ENCODE results near the gene SH2D3C.
"Not testable (repeated sequence)": the region's sequence is repeated elsewhere in the genome, so short reads cannot be mapped to it uniquely, and the experiment has no call there.

Gene SH2D3C

DNA sequence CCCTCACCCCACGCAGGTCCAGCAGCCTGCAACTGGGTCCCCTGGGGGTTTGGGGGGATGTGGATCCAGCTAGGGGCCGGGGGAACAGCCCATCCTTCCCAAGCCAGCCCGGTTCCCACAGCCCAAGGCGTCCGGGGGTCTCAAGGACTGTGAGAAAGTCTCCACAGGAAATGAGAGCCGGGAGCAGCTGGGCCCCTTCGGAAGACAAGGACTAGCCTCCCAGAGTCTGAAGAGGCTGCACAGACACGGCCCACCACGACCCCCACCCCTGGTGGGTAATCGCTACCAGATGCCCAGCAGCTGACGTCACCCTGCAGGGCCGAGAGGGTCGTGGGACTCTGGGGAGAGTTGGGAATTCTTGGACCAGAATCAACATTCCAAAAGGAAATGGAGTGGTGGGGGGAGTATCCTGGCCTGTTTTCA lies 10.5 kb downstream of the SH2D3C start:
- DNase-seq (ENCODE audit: low spot score) = peak; percentile 63

DNA sequence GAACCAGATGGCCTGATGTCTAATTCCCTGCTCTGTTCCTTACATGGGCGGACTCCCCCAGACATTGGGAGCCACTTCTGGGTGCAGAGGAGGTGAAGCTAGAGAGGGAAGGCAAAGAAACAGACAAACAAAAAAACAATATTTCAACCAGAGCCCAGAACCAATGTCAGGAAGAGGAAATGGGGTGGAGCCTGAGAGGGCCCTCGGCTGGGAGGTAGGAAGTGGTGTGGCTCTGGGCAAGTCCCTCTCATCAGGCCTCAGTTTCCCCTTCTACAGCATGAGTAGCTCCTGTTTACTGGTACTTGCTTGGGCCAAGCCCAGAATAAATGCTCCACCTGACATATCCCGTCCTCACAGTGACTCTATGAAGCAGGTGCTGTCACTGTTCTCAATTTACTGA lies 11.1 kb downstream of the SH2D3C start:
- DNase-seq (ENCODE audit: low spot score) = no peak

DNA sequence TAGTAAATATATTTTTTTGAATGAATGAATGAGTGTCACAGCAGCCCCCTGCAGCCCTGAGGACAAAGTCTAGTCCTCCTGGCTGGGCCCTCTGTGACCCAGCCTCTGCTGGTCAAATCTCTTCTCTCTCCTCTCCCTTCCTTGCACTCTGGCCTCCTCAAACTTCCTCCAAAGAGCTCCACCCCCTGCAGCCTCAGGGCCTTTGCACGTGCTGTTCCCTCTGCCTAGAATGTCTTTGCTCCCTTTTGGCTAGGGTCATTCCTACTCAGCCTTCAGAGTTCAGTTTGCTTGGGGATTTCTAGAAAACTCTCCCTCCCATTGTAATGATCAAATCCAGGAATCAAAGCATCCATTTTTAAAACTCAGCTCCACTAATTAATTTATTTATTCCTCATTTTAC lies 13.0 kb downstream of the SH2D3C start:
- DNase-seq (ENCODE audit: low spot score) = no peak

DNA sequence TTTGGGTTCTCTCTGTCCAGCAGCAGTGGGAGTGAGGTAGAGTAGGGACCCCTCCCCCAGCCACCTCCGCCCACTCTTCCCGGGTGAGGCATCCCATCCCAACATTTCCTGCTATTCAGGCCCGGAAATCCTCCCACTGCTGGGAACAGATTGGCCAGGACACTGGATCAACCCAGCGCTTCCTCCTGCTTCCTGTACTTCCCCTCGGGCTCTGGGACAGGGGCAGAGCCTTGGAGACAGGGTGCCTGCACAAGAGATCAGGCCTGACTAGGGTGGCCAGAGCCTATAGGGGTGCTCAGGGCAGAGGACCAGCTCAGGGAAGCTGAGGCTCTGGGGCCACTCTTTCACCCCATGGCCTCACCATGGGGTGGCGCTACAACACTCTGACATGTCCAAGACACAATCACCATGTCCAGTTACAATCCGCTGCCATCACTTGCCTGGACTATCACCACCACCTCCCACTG lies 14.5 kb downstream of the SH2D3C start:
- DNase-seq (ENCODE audit: low spot score) = no peak

DNA sequence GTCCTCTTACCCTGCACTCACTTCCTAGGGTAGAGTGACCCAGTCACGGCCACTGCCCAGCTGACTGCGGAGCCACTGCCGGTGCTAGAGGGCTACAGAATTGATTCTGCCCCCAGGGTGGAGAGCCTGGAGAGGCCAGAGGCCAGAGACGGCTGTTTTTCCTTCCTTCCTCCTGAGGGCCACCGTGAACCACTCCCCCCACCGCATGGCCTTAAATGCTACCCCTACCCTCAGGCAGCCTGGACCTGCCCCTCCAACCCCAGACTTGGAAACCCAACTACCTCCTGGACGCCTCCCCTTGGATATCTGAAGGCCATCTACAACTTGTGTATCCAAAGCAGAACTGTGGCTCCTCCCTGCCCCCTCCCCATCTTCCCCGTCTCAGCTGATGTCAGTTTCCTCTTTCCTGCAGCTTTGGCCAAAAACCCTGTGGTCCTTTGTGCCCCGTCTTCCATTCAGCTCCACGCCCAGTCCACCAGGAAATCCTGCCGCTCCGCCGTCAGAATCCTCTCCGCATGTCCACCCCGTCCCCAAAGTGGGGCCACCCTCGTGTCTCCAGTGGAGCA lies 16.3 kb downstream of the SH2D3C start:
- no peak for DNase-seq (ENCODE audit: low spot score)

DNA sequence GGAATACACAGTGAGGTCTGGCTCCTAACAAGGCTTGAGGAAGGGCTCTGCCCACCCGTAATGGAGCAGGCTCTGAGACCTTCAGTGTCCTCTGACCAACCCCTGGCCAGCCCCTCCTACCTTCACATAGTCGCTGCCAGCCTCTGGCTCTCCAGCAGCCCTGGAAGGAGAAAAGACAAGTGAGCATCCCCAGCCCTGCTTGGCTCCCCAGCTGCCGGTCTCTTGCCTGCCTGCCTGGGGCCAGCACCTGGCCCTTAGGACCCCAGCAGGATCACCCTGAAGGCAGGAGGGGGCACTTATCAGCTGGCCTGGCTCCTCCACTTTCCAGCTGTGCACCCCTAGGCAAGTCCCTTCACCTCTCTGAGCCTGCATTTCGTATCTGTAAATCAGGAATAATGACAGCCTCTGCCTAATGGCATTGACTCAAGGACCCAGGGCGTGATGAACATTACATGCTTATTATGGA lies 16.9 kb downstream of the SH2D3C start:
- peak; percentile 70 for DNase-seq (ENCODE audit: low spot score)

DNA sequence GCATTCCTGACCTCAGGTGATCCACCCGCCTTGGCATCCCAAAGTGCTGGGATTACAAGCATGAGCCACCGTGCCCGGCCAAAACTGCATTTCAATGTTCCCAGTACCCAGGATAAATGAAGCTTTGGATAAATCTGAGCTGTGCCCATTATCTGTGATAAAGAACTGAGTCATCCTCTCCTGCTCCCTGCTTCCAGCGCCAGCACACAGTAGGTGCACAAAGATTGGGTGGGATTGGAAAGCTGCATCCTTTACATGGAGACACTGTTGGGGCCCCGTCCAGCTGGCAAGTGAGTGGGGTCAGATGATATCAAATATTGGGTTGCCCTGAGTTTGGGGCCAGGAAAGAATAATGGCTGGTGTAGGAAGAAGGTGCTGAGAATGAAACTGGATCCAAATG lies 17.4 kb downstream of the SH2D3C start:
- DNase-seq (ENCODE audit: low spot score) = no peak

DNA sequence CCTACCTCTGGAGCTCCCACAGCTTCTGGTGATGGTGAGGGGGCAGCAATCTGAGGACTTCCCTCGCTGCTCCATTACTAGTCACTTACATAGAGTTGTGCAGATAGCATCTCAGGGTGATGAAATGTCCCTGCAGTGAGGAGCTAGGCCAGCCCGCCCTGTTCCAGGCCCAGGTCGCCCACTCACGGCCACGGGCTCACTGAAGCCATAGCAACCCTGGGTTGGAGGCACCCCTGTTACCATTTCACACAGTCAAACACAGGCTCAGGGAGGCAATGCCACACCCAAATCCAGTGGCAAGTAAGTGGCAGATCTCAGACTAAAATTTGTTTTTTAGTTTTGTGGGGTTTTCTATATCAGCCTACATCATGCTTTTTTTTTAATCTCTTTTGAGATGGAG lies 19.6 kb downstream of the SH2D3C start:
- no peak for DNase-seq (ENCODE audit: low spot score)

DNA sequence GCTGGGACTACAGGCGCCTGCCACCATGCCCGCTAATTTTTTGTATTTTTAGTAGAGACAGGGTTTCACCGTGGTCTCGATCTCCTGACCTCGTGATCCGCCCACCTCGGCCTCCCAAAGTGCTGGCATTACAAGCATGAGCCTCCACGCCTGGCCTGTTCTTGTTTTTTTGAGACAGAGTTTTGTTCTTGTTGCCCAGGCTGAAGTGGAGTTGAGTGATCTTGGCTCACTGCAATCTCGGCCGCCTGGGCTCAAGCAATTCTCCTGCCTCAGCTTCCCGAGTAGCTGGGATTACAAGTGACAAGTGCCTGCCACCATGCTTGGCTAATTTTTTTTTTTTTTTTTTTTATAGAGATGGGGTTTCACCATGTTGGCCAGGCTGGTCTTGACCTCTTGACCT lies 21.7 kb downstream of the SH2D3C start:
- DNase-seq (ENCODE audit: low spot score) = not testable (repeated sequence)

DNA sequence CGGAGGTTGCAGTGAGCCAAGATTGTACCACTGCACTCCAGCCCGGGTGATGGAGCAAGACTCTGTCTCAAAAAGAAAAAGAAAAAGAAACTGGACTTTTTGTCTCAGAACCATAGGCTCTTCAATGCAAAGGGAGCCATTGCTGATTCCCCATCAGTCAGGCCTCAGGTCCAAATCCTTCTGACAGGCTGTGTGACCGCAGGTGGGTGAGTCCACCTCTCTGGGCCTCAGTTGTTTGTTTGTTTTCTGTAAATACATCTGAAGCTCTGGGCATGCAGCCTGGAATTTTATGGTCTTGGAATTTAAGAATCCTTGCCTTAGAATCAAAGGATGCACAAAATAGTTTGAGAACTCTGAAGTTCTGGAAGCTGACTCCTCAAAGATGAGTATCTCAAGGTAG lies 22.2 kb downstream of the SH2D3C start:
- no peak for DNase-seq (ENCODE audit: low spot score)

DNA sequence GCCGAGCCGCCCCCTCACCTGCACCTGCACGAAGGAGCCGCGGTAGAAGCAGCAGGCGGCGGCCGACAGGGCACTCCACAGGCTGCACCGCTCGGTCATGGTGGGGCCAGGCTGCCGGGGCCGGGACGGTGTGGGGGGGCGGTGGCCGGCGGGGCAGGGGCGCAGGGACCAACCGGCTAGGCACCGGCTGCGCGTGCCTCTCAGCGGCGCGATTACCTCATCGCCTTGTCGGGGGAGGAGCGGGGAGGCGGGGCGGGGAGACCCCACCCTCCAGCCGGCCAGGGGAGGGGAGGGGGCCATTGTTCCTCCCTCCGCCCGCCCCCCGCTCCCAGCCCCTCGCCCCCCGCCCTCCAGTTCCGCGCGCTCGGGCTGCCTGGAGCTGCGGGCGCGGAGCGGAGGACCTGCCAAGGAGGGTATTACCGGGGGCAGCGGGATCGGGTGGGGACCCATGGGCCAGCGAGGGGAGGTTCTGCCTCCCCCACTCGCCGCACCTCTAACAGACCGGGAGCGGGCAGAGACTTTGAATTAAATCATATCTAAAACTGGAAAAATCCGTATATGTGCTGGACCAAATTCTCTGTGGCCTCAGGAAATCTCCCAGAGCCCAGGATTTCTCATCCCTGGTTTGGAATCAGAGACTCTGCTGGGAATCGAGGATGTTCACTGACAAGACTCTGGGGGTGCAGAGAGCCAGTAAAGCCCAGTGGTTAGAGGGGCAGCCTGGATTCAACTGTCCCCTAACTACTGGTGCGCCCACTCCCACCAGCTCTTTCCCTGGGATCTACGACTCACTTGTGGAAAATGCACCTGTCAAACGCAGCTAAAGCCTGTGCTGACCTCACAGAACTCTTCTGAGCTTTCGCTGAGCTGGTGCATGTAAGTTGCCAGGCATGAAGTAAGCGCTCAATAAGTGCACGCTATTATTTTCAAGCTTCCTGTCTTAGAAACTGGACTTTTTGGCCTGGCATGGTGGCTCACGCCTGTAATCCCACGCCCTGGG lies 23.1 kb downstream of the SH2D3C start:
- DNase-seq (ENCODE audit: low spot score) = peak; percentile 68

DNA sequence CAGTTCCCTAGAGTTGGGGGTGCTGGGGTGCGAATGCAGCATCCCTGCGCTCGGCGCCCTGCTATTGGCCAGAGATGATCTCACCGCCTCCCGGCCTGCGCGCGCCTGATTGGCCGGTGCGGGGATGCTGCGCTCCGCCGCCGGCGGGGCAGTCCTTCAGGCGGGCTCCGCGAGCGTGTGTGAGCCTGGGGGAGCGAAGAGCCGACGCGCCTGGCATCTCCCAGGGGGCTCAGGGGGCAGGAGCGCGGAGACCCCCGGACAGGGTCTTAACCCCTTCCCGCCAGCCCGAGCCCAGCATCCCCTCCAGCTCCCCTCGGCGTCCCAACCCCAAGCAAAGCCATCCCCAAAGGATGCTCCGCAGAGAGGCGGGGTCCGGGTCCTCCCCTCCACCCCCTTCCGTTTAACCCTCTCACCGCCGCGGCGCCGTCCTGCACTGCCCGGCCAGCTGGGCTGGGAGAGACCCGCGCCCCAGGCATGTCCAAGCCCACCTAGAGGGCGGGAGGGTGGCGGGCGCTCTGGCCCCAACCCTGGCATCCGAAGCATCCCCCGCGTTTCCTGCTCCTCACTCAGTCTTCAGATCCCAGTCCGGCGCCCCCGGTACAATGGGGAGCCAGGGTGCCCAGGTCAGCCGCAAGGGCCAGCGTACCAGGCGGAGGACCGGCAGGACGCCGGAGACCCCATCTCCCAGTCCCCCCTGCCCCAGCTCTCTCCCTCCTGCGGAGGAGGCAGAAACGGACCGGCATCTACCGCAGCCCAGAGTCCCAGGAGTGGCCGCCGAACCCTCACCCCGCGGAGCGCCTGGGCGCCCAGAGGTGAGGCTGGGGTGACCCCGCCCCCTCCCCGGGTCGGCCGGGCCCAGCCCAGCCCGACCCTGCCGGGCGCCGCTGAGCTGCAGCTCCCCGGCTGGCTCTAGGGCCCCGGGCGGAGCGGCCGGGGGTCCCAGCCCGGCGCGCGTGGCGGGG lies 24.1 kb downstream of the SH2D3C start:
- DNase-seq (ENCODE audit: low spot score) = peak; percentile 81

DNA sequence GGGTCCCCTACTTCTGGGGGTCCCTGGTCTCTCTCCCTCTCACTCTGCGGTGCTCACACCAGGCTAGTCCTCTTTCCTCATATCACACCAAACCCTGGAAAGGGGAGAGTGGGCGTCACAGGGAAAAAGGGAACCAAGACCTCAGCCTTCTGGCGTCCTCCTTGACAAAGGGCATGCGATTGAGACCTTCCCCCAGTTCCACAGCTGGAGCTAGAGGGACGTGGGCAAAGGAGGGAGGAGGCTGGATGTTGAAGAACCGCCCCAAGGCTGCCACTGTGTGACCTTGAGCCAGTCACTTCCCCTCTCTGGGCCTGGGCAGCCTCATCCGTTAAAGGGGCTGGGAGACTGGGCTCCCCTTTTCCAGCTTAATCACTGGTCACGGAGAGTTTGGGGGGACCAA lies 24.8 kb downstream of the SH2D3C start:
- no peak for DNase-seq (ENCODE audit: low spot score)

DNA sequence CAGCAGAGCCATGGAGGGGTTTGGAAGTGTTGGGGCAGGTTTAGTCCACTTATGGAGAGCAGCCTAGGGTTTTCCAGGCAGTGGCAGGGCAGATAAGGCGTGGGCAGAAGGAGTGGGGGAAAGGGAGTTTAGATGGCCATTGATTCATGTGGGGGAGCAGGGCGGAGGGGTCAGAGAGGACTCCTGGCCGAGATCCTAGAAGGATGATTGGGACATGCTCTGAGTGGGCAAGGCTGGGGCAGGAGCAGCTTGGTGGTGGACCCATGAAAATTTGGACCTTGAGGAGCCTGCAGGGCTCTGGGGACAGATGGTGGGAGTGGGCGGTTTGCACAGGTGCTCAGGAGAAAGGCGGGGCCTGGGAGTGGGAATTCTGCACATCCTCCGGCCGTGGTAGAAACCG lies 25.3 kb downstream of the SH2D3C start:
- no peak for DNase-seq (ENCODE audit: low spot score)

DNA sequence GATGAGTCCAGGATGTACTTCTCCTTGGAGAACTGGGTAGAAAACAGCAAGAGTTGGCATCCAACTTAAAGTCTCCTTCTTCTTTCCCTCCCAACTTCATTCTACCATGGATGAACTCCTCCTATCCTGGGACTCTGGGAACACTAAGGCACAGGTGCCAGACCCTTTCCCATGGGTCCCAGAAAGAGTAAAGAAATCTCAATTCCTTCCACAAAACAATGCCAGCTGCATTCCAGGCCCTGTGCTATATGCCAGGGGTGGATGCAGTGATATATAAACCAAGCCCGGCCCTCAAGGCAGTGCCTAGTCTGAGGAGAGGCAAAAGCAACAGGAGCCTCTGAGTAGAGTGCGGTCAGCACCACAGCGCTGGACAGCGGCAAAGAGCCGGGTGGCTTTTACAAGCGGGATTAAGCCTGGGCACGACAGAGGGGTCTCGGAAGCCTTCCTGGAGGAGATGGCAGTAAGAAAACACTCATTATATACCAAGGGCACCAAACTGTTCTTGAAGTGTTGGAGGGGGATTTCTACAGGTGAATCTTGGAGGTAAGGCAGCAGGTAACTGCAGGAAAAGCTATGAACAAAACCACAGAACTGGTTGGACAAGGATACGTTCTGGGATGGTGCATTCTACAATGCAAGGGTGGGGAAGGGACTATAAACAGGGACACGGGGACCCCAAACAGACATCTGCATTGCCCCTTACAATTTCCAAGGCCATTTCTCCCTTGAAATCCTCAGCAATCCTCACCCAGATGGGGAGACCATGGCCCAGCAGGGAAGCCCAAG lies 27.0 kb downstream of the SH2D3C start:
- DNase-seq (ENCODE audit: low spot score) = no peak

DNA sequence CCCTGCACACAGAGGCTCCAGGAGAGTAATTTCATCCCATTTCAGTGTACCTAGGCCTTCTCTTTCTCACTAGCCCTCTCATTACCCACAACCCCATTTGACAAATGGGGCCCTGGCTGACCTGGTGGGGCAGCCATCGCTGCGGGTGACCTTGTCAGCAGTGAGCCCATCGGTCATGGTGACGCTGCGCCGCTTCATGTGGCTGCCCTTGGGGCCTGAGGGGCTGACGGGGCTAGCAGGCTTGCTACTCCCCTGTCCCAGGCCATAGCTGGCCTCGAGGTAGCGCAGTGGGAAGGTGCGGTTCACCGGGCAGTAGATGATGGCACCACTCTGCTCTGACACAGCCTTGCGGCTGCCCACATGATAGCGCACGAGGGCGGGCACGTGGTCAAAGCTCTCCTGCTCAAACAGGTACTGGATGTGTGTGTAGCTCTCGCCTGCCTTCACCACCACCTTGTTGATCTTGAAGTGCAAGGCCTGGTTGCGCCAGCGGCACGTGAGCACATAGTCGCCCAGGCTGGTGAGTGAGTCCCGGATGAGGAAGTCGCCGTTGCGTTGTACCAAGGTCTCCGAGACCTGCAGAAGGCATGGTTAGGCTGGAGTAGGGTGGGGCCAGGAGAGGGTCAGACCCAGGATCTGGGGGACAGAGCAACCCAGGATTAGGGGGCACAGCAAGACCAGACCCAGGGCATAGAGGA lies 29.2 kb downstream of the SH2D3C start:
- no peak for DNase-seq (ENCODE audit: low spot score)

DNA sequence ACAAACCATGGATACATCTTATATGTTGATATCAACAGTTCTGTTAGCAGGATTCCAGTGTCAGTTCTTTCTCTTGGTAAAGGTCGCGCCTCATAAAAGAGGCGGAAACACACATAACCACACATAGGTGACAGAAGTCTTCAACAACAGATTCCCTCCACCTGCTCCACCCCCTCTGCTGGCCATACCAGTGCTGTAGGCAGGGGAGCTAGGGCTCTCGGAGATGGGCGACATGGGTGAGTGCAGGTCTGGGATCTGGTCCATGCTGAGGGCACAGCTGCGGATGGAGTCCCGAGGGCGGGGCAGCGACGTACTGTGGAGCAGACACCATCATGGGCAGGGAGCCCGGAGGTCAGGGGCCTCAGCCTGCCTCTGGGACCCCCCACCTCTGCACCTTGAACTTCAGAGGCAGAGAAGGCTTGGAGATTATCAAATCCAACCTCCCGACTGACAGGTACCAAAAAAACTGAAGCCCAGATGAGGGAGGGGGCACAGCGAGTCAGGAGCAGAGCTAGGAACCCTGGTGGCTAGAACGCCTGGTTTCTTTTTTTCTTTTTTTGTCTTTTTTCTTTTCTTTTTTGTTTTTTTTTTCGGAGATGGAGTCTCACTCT lies 31.4 kb downstream of the SH2D3C start:
- DNase-seq (ENCODE audit: low spot score) = no peak

DNA sequence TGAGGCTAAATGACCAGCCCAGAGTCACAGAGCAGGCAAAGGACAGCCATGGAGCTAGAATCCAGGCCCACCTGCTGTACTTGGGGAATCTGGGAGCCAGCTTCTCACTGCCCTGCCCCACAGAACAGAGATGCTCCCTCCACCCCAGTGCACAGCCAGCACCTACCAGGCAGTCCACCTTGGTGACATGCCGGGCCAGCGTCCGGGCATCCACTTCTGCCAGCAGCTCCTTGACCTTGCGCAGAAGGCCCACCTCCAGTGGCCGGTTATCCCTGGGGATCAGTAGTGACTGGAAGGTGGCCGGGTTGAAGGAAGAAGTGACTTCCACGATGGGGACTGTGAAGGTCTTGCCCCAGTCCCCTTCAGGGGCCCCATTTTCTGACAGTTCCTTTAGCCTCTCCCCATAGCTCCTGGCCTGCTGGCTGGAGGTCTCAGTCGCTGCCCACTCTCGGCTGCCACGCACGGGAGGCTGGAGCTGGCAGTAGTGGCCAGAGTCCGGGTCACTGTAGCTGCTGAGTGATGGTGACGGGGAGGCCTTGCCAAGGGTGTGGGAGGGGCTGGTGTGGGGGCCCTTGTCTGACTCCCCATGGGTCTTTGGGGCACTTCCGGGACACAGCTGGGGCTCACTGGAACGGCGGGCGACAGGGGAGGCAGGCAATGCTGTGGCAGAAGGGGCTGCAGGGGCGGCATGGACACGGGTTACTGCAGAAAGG lies 33.9 kb downstream of the SH2D3C start:
- no peak for DNase-seq (ENCODE audit: low spot score)

DNA sequence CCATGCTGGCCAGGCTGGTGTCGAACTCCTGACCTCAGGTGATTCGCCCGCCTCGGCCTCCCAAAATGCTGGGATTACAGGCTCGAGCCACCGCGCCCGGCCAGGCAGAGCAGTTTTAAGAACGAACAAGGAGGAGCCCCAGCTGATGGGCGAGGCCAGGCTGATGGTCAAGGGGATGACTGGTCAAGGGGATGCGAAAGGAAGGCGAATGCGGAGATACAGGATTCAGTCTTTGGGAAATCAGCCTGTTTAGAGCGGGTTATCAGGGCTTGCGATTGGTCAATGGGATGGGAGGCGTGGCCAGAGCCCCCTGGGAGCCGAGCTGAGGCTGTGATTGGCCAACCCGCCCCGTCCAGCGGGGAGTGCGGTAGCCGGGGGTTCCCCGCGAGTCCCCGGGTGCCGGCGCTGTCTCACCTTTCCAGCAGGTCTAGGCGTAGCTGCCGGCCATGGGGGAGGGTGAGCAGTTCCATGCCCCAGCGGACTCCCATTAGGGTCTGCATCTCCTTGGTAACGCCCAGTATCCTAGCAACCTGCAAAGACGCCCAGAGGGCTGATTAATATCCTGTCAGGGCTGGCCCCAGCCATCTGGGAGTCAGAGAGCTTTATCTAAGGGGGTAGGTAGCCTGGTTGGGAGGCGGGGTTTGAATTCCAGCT lies 35.9 kb downstream of the SH2D3C start:
- DNase-seq (ENCODE audit: low spot score) = peak; percentile 89
